SU-DHL-6 (cell line): Measurements from ENCODE around the gene CPA3.

Experiments
- EZH2phosphoT487 ChIP-seq: fragments of 200-600 bp; sonication (generic), shearing (Covaris generic); conservative IDR thresholded peaks from 2 replicates; pipeline ENCODE4 v1.6.1; 2018; ENCODE audit warnings: mild to moderate bottlenecking, antibody characterized with exemption, low read length, moderate library complexity, mixed read lengths
- TF ChIP-seq, protein P1 (sequence below): fragments of 200-600 bp; sonication (generic); IDR thresholded peaks from one replicate; pipeline ENCODE4 v1.5.1; 2017; ENCODE audit warnings: antibody characterized with exemption, mild to moderate bottlenecking, low read length, moderate library complexity; ENCODE audit not compliant: insufficient read depth, poor library complexity, severe bottlenecking

DNA sequence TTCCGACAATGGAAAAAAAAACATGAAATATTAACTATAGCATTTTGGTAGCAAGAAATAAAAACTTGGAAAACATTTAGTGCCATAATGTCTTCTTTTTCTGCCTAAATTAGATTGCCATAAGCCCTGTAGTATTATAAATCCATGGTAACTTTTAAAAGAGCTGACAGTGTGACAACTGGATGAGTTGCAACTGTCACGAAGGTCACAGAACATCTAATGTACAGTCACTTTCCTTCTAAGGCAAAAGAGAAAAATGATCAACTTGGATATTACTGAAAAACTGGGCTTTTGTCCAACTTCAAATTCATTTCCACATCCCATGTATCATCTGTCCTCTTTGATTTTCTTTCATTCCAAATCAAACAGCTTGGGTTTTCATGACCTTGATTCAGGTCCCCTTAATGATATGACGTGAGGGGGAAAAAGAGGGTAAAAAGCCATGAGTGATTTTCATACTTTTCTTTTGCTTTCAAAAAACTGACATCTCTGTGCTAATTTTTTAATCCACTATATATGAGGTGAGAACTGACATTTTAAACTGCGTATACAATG is 36.9 kb upstream of the CPA3 start:
- TF ChIP-seq, protein P1, sequence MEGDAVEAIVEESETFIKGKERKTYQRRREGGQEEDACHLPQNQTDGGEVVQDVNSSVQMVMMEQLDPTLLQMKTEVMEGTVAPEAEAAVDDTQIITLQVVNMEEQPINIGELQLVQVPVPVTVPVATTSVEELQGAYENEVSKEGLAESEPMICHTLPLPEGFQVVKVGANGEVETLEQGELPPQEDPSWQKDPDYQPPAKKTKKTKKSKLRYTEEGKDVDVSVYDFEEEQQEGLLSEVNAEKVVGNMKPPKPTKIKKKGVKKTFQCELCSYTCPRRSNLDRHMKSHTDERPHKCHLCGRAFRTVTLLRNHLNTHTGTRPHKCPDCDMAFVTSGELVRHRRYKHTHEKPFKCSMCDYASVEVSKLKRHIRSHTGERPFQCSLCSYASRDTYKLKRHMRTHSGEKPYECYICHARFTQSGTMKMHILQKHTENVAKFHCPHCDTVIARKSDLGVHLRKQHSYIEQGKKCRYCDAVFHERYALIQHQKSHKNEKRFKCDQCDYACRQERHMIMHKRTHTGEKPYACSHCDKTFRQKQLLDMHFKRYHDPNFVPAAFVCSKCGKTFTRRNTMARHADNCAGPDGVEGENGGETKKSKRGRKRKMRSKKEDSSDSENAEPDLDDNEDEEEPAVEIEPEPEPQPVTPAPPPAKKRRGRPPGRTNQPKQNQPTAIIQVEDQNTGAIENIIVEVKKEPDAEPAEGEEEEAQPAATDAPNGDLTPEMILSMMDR, result no peak
- no peak for TF ChIP-seq EZH2phosphoT487
